ES-I3 (cell line): ENCODE data around the gene DDX10.

ENCODE experiments used
- H3K36me3 ChIP-seq: 2 replicates; pipeline ENCODE4 v1.6.1; 2013; ENCODE audit warnings: mild to moderate bottlenecking, low read length, control low read depth, moderate library complexity; ENCODE audit not compliant: insufficient read depth
- H3K4me1 ChIP-seq: 2 replicates; pipeline ENCODE4 v1.6.1; 2013; ENCODE audit warnings: mild to moderate bottlenecking, control low read depth, low read length; ENCODE audit not compliant: insufficient read depth
- H3K9ac ChIP-seq: 2 replicates; pipeline ENCODE4 v1.6.1; 2013; ENCODE audit warnings: low read depth, mild to moderate bottlenecking, low read length, moderate library complexity
- H3K9me3 ChIP-seq: 2 replicates; pipeline ENCODE4 v1.6.1; 2013; ENCODE audit warnings: mild to moderate bottlenecking, low read length, moderate library complexity; ENCODE audit not compliant: control insufficient read depth, insufficient read depth

Gene DDX10

DNA sequence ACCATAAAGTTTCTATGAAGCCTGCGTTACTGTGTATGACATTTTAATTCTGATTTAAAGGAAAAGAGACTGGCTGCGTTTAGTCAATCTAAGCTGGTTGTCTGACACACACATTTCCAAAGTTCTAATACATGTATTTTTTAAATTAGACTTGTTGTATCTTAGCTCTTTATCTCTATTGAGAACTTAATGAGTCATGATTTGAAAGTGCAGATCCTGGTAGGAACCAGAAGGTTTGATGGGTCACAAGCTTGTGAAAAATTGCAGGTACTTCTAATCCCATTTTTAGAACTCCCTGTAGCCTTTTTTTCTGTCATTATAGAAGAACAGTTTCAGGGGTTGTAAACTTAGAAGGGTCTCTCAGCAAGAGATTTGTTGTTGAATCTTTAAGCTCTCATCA lies 210.3 kb downstream of the DDX10 start:
- H3K4me1 ChIP-seq = peaks cover 23% of the 10 kb centered on the region
- H3K9me3 ChIP-seq = no peaks in the 10 kb centered on the region
- no peak overlapping the region for H3K9ac ChIP-seq
- H3K36me3 ChIP-seq = no peaks in the 10 kb centered on the region

GRCh38 chr11:108877178-108877577 lies 212.3 kb downstream of the DDX10 start:
- Histone ChIP-seq H3K4me1 (peaks cover 10% of the 10 kb centered on the region), H3K36me3 (no peaks in the 10 kb centered on the region), H3K9ac (no peak overlapping the region), H3K9me3 (no peaks in the 10 kb centered on the region)

- Histone ChIP-seq H3K4me1 (peaks cover 8% of the 10 kb centered on the region; the same call in 1 of the 2 replicates), H3K9ac (no peak overlapping the region), H3K9me3 (no peaks in the 10 kb centered on the region), H3K36me3 (no peaks in the 10 kb centered on the region)
Observed at GRCh38 chr11:108880510-108880909, 215.6 kb downstream of the DDX10 start.

- Histone ChIP-seq H3K9ac (no peak overlapping the region), H3K4me1 (peaks cover 13% of the 10 kb centered on the region; the same call in 1 of the 2 replicates), H3K9me3 (no peaks in the 10 kb centered on the region), H3K36me3 (no peaks in the 10 kb centered on the region)
Observed at GRCh38 chr11:108881131-108881530, 216.3 kb downstream of the DDX10 start.

DNA sequence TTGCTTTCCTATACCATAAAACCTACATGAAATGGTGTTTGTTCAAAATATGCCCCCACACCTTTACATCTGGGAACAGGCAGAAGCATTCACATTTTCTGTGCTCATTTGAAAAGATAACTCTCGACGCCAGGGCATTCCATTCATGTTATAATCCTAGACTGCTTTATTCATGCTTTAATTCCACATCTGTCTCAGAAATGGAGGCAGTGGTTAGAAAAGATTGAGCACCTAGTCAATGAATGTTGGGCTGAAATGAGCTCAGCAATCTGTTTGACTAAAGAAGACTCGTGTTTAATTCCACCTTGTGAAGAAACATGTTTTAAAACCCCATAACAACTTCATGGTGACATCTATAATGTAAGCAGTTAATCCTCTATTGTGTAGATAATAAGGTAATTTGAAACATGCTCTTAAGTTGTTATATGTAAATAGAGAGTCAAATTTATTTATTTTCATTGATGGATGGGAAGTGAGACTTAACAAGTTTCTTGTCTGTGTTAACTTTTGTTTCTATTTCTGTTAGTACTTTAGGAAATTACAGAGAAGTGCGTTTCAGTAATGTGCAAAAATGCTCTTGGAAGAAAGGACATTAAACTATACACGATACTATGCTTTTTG lies 217.5 kb downstream of the DDX10 start:
- peaks cover 17% of the 10 kb centered on the region for H3K4me1 ChIP-seq
- no peak overlapping the region for H3K9ac ChIP-seq
- no peaks in the 10 kb centered on the region for H3K36me3 ChIP-seq
- no peaks in the 10 kb centered on the region for H3K9me3 ChIP-seq

GRCh38 chr11:108886005-108886659 lies 221.3 kb downstream of the DDX10 start:
- no peaks in the 10 kb centered on the region for H3K36me3 ChIP-seq
- no peaks in the 10 kb centered on the region for H3K9me3 ChIP-seq
- H3K9ac ChIP-seq = no peak overlapping the region
- peaks cover 17% of the 10 kb centered on the region for H3K4me1 ChIP-seq

DNA sequence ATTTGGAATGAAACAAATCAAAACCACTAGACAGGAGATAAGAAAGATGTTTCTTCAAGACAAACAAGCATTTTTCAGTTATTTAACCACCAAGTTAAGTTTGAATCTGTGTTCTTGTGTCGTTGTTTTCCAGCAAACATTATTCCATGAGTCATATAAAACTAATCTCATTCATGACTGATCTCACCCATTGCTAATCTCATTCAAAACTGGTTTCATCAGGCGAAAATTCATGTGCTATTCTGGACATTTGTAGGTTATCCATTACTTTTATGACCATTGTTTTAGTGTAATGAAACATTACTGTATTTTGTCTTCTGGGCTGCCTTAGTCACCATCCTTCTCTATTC lies 221.8 kb downstream of the DDX10 start:
- Histone ChIP-seq H3K9ac (no peak overlapping the region), H3K36me3 (no peaks in the 10 kb centered on the region), H3K9me3 (no peaks in the 10 kb centered on the region), H3K4me1 (peaks cover 17% of the 10 kb centered on the region)

- Histone ChIP-seq H3K4me1 (peaks cover 17% of the 10 kb centered on the region), H3K36me3 (no peaks in the 10 kb centered on the region), H3K9me3 (no peaks in the 10 kb centered on the region), H3K9ac (no peak overlapping the region)
Observed at GRCh38 chr11:108887436-108888238, 222.8 kb downstream of the DDX10 start.

DNA sequence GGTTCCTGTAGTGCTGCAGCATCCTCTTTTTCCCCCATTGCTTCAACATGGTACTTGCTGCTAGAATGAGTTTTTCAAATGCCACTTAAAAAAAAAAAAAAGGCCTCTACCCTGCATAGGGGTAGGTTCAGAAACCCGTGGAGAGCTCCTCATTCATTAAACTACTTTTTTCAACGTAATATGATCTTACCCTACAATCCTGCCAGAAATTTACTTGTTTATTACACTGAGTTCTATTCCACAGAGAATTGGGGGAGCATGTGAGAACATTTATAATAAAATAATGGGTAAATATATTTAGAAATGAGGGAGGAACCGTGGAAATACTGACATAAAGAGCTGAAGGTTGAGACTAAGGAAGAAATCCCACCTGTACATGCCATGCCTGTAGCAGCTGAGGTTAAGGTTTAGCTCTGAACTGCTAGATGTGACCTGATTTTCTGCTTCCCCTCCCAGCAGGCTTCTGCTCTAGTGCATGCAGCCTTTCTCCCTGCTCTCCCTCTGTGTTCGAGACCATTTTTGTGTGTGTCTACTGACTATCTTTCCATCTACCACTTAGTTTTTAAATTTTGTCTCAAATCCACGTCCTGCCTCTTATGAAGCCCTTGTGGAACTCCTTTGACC lies 225.7 kb downstream of the DDX10 start:
- peaks cover 22% of the 10 kb centered on the region for H3K4me1 ChIP-seq
- no peaks in the 10 kb centered on the region for H3K9me3 ChIP-seq
- no peak overlapping the region for H3K9ac ChIP-seq
- no peaks in the 10 kb centered on the region for H3K36me3 ChIP-seq

GRCh38 chr11:108891143-108891542 lies 226.3 kb downstream of the DDX10 start:
- Histone ChIP-seq H3K36me3 (no peaks in the 10 kb centered on the region), H3K9ac (no peak overlapping the region), H3K9me3 (no peaks in the 10 kb centered on the region), H3K4me1 (peaks cover 22% of the 10 kb centered on the region)

DNA sequence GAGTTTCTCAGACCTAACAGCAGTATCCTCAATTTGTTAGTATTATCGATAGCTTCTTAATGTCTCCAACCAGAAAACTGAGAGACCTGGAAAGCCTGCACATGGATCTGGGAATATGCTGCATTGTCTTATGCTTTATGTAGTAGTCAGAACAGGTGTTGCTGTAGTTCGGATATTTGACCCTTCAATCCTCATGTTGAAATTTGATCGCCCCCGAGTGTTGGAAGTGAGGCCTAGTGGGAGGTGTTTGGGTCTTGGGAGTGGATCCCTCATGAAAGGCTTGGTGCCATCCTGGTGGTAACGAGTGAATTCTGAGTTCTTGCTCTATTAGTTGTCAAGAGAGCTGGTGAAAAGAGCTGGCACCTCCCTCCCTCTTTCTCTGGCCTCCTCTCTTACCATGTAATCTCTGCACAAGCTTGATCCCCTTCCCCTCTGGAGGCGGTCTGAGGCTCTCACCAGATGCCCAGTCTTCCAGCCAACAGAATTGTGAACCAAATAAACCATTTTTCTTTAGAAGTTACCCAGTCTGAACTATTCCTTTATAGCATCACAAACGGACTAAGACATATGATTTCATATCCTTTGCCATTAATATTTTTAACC lies 227.1 kb downstream of the DDX10 start:
- no peaks in the 10 kb centered on the region for H3K9me3 ChIP-seq
- peaks cover 23% of the 10 kb centered on the region; the same call in 1 of the 2 replicates for H3K4me1 ChIP-seq
- no peaks in the 10 kb centered on the region for H3K36me3 ChIP-seq
- no peak overlapping the region for H3K9ac ChIP-seq

GRCh38 chr11:108895579-108896480 lies 231.0 kb downstream of the DDX10 start:
- H3K4me1 ChIP-seq = peaks cover 23% of the 10 kb centered on the region; the same call in 1 of the 2 replicates
- no peak overlapping the region for H3K9ac ChIP-seq
- H3K9me3 ChIP-seq = peaks cover 8% of the 10 kb centered on the region; the same call in 1 of the 2 replicates

GRCh38 chr11:108897071-108897481 lies 232.2 kb downstream of the DDX10 start:
- Histone ChIP-seq H3K9me3 (peaks cover 8% of the 10 kb centered on the region; the same call in 1 of the 2 replicates), H3K9ac (no peak overlapping the region), H3K4me1 (peaks cover 23% of the 10 kb centered on the region; the same call in 1 of the 2 replicates), H3K36me3 (peaks cover 2% of the 10 kb centered on the region; the same call in 1 of the 2 replicates)

More at GRCh38 chr11:108895579-108896480, 231.0 kb downstream of the DDX10 start:
- peaks cover 2% of the 10 kb centered on the region; the same call in 1 of the 2 replicates for H3K36me3 ChIP-seq
